Peyer's patch (tissue), 4 donors: ENCODE measurements around the gene PNMA8C. TPM values are rescaled to one million over a fixed set of nuclear protein-coding genes. Genes with fewer than 3 reads are reported as not detected.

ENCODE experiments used
- DNase-seq, 3 donors: peaks; one replicate each; pipeline ENCODE4 v3.0.0-alpha.2; 2017 to 2019
- H3K27ac ChIP-seq, 4 donors: fragments of 200-600 bp; sonication (generic); one replicate each; pipeline ENCODE4 v1.5.1; 2016 to 2019
- H3K27me3 ChIP-seq, 2 donors: fragments of 200-600 bp; sonication (generic); one replicate each; pipeline ENCODE4 v1.5.1; 2019
- H3K36me3 ChIP-seq, 3 donors: fragments of 200-600 bp; sonication (generic); one replicate each; pipeline ENCODE4 v1.5.1; 2016 to 2019
- H3K4me1 ChIP-seq, 4 donors: fragments of 200-600 bp; sonication (generic); one replicate each; pipeline ENCODE4 v1.5.1; 2016 to 2019
- H3K4me3 ChIP-seq, 4 donors: fragments of 200-600 bp; sonication (generic); 1 replicate in 3 of 4; 2 replicates in 1 of 4; pipeline ENCODE4 v1.5.1; 2016 to 2019; ENCODE audit warnings: mild to moderate bottlenecking in 1 of 4
- H3K9me3 ChIP-seq, 4 donors: fragments of 200-600 bp; sonication (generic); one replicate each; pipeline ENCODE4 v1.5.1; 2016 to 2019; ENCODE audit warnings: mild to moderate bottlenecking in 1 of 4
- CTCF ChIP-seq, 6 experiments: fragments of 450-650 bp in 4 of 6; fragments of 200-600 bp in 2 of 6; sonication (generic) in 1 of 6; IDR thresholded peaks; one replicate each; pipeline ENCODE4 v1.5.1; 2017 to 2019; ENCODE audit warnings: antibody characterized with exemption in 6 of 6, mild to moderate bottlenecking in 3 of 6, moderate library complexity in 1 of 6
- POLR2A ChIP-seq, 2 donors: fragments of 450-650 bp; IDR thresholded peaks; one replicate each; pipeline ENCODE4 v1.5.1; 2017; ENCODE audit warnings: antibody characterized with exemption in 2 of 2, mild to moderate bottlenecking in 2 of 2, moderate library complexity in 2 of 2
- total RNA-seq, 4 donors: library from RNA; depleted of rRNA; stranded (reverse); fragments of >200 nt; gene quantifications; one replicate each; pipeline ENCODE4 v1.1.0, GENCODE V29; 2016

The PNMA8C gene
- total RNA-seq, 4 donors from 2014 or later, result not detected

- no peak overlapping the region for H3K4me3 ChIP-seq
- H3K27ac ChIP-seq, result no peak overlapping the region
- peak in 1 of 3 donors; percentile 19 for DNase-seq
- H3K27me3 ChIP-seq, result no peaks in the 10 kb centered on the region
- H3K9me3 ChIP-seq, result no peaks in the 10 kb centered on the region
- H3K4me1 ChIP-seq, result no peaks in the 10 kb centered on the region
- peaks cover 0 to 96% (median 0%) of the 10 kb centered on the region in 3 donors for H3K36me3 ChIP-seq
- no peak for TF ChIP-seq CTCF (IDR thresholded peaks at IDR 0.05)
- TF ChIP-seq POLR2A (IDR thresholded peaks at IDR 0.05), result no peak
These were observed 44.9 kb downstream of the PNMA8C start for GRCh38 chr19:46383846-46384245.

GRCh38 chr19:46383171-46383815 lies 45.4 kb downstream of the PNMA8C start:
- peak in 1 of 3 donors; percentile 19 for DNase-seq
- no peaks in the 10 kb centered on the region for H3K9me3 ChIP-seq
- no peak overlapping the region for H3K27ac ChIP-seq
- H3K36me3 ChIP-seq, result peaks cover 0 to 92% (median 0%) of the 10 kb centered on the region in 3 donors
- no peak overlapping the region for H3K4me3 ChIP-seq
- no peaks in the 10 kb centered on the region for H3K27me3 ChIP-seq
- H3K4me1 ChIP-seq, result no peaks in the 10 kb centered on the region
- TF ChIP-seq CTCF (IDR thresholded peaks at IDR 0.05), result no peak
- TF ChIP-seq POLR2A (IDR thresholded peaks at IDR 0.05), result no peak

- TF ChIP-seq CTCF (IDR thresholded peaks at IDR 0.05) (no peak), POLR2A (IDR thresholded peaks at IDR 0.05) (no peak)
- no peak overlapping the region for H3K27ac ChIP-seq
- H3K4me1 ChIP-seq, result no peaks in the 10 kb centered on the region
- peaks cover 0 to 85% (median 0%) of the 10 kb centered on the region in 3 donors for H3K36me3 ChIP-seq
- no peak for DNase-seq
- no peaks in the 10 kb centered on the region for H3K27me3 ChIP-seq
- H3K4me3 ChIP-seq, result no peak overlapping the region
- H3K9me3 ChIP-seq, result no peaks in the 10 kb centered on the region
These were observed 46.9 kb downstream of the PNMA8C start for GRCh38 chr19:46381756-46382345.

GRCh38 chr19:46381346-46381745 lies 47.4 kb downstream of the PNMA8C start:
- no peak for DNase-seq
- Histone ChIP-seq H3K4me3 (no peak overlapping the region), H3K4me1 (no peaks in the 10 kb centered on the region), H3K9me3 (no peaks in the 10 kb centered on the region), H3K27me3 (no peaks in the 10 kb centered on the region), H3K36me3 (peaks cover 0 to 85% (median 0%) of the 10 kb centered on the region in 3 donors), H3K27ac (no peak overlapping the region)
- TF ChIP-seq POLR2A (IDR thresholded peaks at IDR 0.05) (no peak), CTCF (IDR thresholded peaks at IDR 0.05) (no peak)

GRCh38 chr19:46380690-46381089 lies 48.0 kb downstream of the PNMA8C start:
- Histone ChIP-seq H3K4me3 (no peak overlapping the region), H3K9me3 (no peaks in the 10 kb centered on the region), H3K36me3 (peaks cover 0 to 88% (median 0%) of the 10 kb centered on the region in 3 donors), H3K27ac (no peak overlapping the region), H3K4me1 (no peaks in the 10 kb centered on the region), H3K27me3 (no peaks in the 10 kb centered on the region)
- no peak for DNase-seq
- TF ChIP-seq POLR2A (IDR thresholded peaks at IDR 0.05) (no peak), CTCF (IDR thresholded peaks at IDR 0.05) (no peak)
